Retinal pigment epithelial cell (primary cell): ENCODE results near the gene GNGT1.

Experiments used
- DNase-seq: peaks from one replicate; pipeline ENCODE4 v3.0.0-alpha.2; 2010; ENCODE audit warnings: low read depth
- H3K4me3 ChIP-seq: 2 replicates; pipeline ENCODE4 v1.5.1; 2011; ENCODE audit warnings: mild to moderate bottlenecking, low read length, control low read depth, moderate library complexity
- TF ChIP-seq, protein P1 (sequence below): conservative IDR thresholded peaks from 2 replicates; pipeline ENCODE4 v1.5.1; 2011; ENCODE audit warnings: low read depth, low read length, control low read depth, inconsistent platforms

GNGT1 gene

DNA sequence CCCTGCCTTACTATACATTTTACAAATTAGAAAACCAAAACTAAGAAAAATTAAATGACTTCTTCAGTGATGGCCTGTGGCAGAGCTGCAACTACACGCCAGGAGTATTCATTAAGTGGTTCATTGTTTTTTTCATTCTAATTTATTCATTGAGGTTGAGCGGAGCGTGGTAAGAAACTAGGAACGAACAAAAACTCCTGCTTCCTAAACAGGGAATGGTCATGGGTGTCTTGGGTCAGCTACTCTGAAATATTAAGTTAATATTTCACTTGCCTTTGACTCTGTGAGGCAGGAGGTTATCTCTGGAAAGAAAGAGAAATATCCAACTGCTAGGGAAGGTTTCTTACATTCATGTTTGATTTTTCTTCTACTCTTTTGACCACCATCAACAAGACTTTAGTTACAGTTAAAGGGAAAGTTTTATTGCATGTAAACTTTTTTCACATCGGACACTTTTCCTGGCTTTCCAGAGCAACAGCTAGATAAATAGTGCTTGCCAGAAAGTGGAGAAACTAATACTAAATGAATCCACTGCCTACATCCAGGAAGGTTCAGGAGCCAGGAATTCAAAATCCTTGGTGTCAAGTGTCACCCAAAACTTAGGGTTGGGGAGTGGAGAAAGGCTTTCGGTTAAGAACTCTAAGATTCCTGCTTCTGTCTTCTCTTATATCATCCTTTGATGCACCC, 14.3 kb downstream of the GNGT1 start:
- no peak for DNase-seq
- peak overlapping the region; percentile 80 for H3K4me3 ChIP-seq
- TF ChIP-seq, protein P1, sequence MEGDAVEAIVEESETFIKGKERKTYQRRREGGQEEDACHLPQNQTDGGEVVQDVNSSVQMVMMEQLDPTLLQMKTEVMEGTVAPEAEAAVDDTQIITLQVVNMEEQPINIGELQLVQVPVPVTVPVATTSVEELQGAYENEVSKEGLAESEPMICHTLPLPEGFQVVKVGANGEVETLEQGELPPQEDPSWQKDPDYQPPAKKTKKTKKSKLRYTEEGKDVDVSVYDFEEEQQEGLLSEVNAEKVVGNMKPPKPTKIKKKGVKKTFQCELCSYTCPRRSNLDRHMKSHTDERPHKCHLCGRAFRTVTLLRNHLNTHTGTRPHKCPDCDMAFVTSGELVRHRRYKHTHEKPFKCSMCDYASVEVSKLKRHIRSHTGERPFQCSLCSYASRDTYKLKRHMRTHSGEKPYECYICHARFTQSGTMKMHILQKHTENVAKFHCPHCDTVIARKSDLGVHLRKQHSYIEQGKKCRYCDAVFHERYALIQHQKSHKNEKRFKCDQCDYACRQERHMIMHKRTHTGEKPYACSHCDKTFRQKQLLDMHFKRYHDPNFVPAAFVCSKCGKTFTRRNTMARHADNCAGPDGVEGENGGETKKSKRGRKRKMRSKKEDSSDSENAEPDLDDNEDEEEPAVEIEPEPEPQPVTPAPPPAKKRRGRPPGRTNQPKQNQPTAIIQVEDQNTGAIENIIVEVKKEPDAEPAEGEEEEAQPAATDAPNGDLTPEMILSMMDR, result no peak

DNA sequence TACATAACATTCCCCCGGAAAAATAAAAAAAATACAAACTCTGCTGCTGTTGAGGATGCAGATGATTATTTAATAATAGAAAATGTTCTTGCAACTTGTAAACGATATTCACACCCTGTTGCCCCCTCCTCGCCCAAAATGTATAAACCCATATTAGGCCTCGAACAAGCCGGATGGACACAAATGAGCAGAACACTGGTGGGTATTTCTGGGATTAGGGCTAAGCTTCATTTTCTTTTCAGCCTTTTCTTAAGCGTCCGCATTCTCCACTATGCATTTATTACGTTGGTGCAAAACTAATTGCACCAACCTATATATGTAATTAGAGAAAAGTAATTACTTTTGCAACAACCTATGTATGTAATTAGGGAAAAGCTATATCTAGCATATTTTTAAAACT, 14.8 kb downstream of the GNGT1 start:
- no peak for DNase-seq
- H3K4me3 ChIP-seq, result peak overlapping the region; percentile 80
- TF ChIP-seq, protein P1, result no peak

DNA sequence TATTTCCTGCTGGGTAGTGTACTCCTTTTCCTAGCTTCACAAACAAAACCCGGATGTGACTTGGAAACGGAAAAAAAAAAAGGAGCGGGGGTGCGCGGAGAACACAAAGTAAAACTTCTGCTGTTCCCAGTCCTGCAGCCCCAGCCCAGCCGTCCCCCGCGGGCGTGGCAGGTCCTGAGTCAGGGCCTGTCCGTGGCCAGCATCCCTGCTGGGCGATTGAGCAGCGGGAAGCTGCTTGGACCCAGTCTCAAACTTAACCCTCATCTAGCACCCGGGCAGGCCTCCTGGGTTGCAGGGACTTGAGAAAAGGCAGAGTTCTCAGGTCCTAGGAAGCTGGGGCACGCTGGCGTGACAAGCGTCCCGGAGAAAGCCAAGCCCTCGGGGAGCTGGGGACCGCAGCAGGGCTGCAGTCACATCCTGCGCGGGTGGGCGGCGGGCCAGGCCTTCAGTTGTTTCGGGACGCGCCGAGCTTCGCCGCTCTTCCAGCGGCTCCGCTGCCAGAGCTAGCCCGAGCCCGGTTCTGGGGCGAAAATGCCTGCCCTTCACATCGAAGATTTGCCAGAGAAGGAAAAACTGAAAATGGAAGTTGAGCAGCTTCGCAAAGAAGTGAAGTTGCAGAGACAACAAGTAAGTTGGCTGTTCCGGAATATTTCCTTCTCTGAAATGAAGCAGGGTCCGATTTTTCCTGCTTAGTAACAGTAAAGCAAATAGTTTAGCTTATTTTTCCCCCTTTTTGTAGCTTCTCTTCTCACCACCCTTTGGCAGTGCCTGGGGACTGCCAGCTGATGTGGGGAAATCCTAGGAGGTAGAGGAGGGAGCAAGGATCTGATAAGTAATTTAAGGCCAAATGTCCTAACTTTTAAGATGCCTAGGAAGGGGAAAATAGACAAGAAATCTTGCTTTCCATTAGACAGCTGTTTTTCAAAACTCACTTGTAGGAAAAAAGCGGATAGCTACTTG, 15.5 kb downstream of the GNGT1 start, which contains the start of gene GNG11:
GNG11 (plus strand) TSS at position 129 of the 960 bp plus-strand sequence; CDS start at position 532, 403 bp downstream.
- peak within 1 kb of the TSS; percentile 80 for H3K4me3 ChIP-seq
- TF ChIP-seq, protein P1, result no peak
- no peak for DNase-seq

DNA sequence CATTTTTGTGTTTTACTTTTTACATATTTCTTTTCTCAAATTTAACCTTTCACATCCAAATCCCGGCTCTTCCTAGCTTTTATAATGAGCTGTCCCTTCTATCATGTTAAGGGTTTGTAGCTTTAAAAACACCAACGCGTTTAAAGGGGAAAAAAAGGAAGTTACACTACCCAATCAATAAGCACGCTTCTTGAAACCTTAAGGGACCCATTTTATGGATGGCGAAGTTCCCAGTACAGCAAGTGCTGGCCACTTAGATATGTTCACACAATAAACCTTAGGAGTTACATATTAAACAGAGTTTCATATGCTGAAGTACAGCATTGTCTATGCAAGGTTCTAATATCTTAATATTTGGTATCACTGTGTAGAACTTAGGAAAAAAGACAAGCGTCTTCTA, 16.9 kb downstream of the GNGT1 start:
- peak overlapping the region; percentile 80 for H3K4me3 ChIP-seq
- TF ChIP-seq, protein P1, result no peak
- DNase-seq, result no peak

DNA sequence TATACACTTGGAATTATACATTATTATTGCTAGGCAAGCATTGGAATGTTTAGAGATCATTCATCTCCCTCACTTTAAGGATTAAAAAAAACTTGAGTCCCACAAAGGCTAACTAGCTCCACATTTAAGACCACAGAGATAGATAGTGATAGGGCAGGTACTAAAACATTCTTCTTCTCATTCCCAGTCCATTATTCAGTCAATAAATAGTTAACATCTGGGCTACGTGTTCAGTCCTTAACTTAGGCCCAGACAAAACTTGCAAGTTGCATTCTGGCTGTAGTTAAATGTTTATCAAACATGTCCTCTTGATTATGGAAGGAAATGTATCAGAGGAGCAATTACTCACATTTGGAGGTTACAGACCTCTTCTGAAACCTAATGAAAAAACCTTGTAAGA, 17.6 kb downstream of the GNGT1 start:
- TF ChIP-seq, protein P1, result no peak

DNA sequence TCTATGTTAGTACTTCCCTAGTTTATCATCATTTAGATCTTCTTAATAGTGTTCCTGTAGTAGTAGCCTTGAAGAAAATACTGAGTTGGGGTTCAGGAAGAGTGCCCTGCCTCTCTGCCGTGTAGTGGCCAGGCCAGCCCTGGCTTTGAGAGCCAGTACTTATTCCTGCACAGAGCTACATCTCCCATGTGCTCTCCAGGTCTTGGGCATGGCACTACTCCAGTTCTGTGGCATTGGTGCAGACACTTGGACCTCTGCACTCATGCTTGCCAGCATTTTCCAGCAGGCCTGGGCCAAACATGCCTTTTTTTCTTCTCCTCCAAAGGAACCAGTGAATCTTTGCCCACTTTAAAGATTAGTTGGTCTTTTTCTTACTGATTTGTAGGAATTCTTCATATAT, 20.4 kb downstream of the GNGT1 start:
- H3K4me3 ChIP-seq, result no peak overlapping the region
- TF ChIP-seq, protein P1, result no peak
- DNase-seq, result no peak

More for the DNA sequence above, 17.6 kb downstream of the GNGT1 start:
- H3K4me3 ChIP-seq, result peak overlapping the region; percentile 80
- no peak for DNase-seq
